ENCODE measurements around the gene EME1. TPM values are rescaled to one million over a fixed set of nuclear protein-coding genes. Genes with fewer than 3 reads are reported as not detected.

EME1 gene
- total and polyA plus RNA-seq, 2 experiments from 2014 or later = 14.4 to 15.9 TPM

GRCh38 chr17:50337956-50338355 is 35.1 kb upstream of the EME1 start (continued):
- no peak for TF ChIP-seq REST (IDR thresholded peaks at IDR 0.05; ENCODE audit: unreplicated experiment)
- TF ChIP-seq CREB1 (CRISPR knock-in tag; IDR thresholded peaks at IDR 0.05; ENCODE audit: low read depth) = no peak
- no peak for TF ChIP-seq NANOG (IDR thresholded peaks at IDR 0.05; ENCODE audit: borderline replicate concordance)

- H3K4me3 Mint-ChIP-seq = no peak overlapping the region
- ATAC-seq (no peak), DNase-seq (ENCODE audit: low spot score) (no peak)
- no peak overlapping the region for H3K4me2 ChIP-seq
- H3K9me2 ChIP-seq (ENCODE audit: insufficient read depth) = no peaks in the 10 kb centered on the region
- peaks cover 13% of the 10 kb centered on the region; the same call in 2 of the 3 replicates for H3K9me3 Mint-ChIP-seq
- no peaks in the 10 kb centered on the region for H3F3A ChIP-seq (replicated peaks; ENCODE audit: low read depth)
- no peak overlapping the region for H3K4me3 ChIP-seq
- no peaks in the 10 kb centered on the region for H3K79me2 ChIP-seq (replicated peaks; ENCODE audit: insufficient read depth)
- no peaks in the 10 kb centered on the region for H4K20me1 ChIP-seq (replicated peaks; ENCODE audit: insufficient read depth)
- H3K4me1 Mint-ChIP-seq = peaks cover 1% of the 10 kb centered on the region; the same call in 1 of the 3 replicates
- H3K36me3 Mint-ChIP-seq (ENCODE audit: low read depth) = no peaks in the 10 kb centered on the region
- H3K27ac Mint-ChIP-seq = no peak overlapping the region
- H3K27me3 Mint-ChIP-seq (ENCODE audit: insufficient read depth, low read depth, poor library complexity) = peaks cover 1% of the 10 kb centered on the region
- H3K36me3 ChIP-seq (ENCODE audit: insufficient read depth) = no peaks in the 10 kb centered on the region
- H3K4me1 ChIP-seq (ENCODE audit: insufficient read depth) = no peaks in the 10 kb centered on the region
- no peak overlapping the region for H2AFZ ChIP-seq
- no peak overlapping the region for H3K27ac ChIP-seq (ENCODE audit: low read depth)
- no peaks in the 10 kb centered on the region for H3K27me3 ChIP-seq (ENCODE audit: insufficient read depth)
- no peak for TF ChIP-seq ZNF462 (CRISPR knock-in tag; IDR thresholded peaks at IDR 0.05)
- TF ChIP-seq ZNF331 (CRISPR knock-in tag; IDR thresholded peaks at IDR 0.05; ENCODE audit: low read depth) = no peak
- TF ChIP-seq ZNF114 (CRISPR knock-in tag; IDR thresholded peaks at IDR 0.05) = no peak
- TF ChIP-seq EZH2phosphoT487 (IDR thresholded peaks at IDR 0.05; ENCODE audit: unreplicated experiment) = no peak
- TF ChIP-seq ETS1 (IDR thresholded peaks at IDR 0.05) = no peak
- no peak for TF ChIP-seq CTCF (conservative IDR thresholded peaks at IDR 0.05; ENCODE audit: low read depth in 2 of 2)
- TF ChIP-seq JUNB (IDR thresholded peaks at IDR 0.05; ENCODE audit: unreplicated experiment) = no peak
Measured at GRCh38 chr17:50338645-50339044, 34.4 kb upstream of the EME1 start.
